Hepatocyte (in vitro differentiated cells): ENCODE data around the gene RER1. TPM values are rescaled to one million over a fixed set of nuclear protein-coding genes. Genes with fewer than 3 reads are reported as not detected.

Experiments
- DNase-seq: peaks from one replicate; pipeline ENCODE4 v3.0.0-alpha.2; 2016; ENCODE audit warnings: low spot score
- H2AFZ ChIP-seq: fragments of 200-600 bp; sonication (generic); 2 replicates; pipeline ENCODE4 v1.6.0; 2016; ENCODE audit warnings: antibody characterized with exemption, mild to moderate bottlenecking
- H3K27ac ChIP-seq: fragments of 200-600 bp; sonication (generic); 2 replicates; pipeline ENCODE4 v1.5.1; 2016; ENCODE audit warnings: mild to moderate bottlenecking
- H3K27me3 ChIP-seq: fragments of 200-600 bp; sonication (generic); 2 replicates; pipeline ENCODE4 v1.6.1; 2016
- H3K36me3 ChIP-seq: fragments of 200-600 bp; sonication (generic); replicated peaks from 2 replicates; pipeline ENCODE4 v1.5.1; 2016; ENCODE audit warnings: low read depth; ENCODE audit not compliant: insufficient read depth
- H3K4me1 ChIP-seq: fragments of 200-600 bp; sonication (generic); 2 replicates; pipeline ENCODE4 v1.5.1; 2016; ENCODE audit warnings: mild to moderate bottlenecking, moderate library complexity; ENCODE audit not compliant: insufficient read depth
- H3K4me2 ChIP-seq: fragments of 200-600 bp; sonication (generic); 2 replicates; pipeline ENCODE4 v1.6.0; 2016
- H3K4me3 ChIP-seq: fragments of 200-600 bp; sonication (generic); 2 replicates; pipeline ENCODE4 v1.5.1; 2016; ENCODE audit warnings: mild to moderate bottlenecking
- H3K79me2 ChIP-seq: fragments of 200-600 bp; sonication (generic); 2 replicates; pipeline ENCODE4 v1.6.0; 2017; ENCODE audit warnings: mild to moderate bottlenecking
- H3K9me2 ChIP-seq: fragments of 200-600 bp; sonication (generic); replicated peaks from 2 replicates; pipeline ENCODE4 v1.6.0; 2017; ENCODE audit warnings: mild to moderate bottlenecking; ENCODE audit not compliant: insufficient read depth
- H3K9me3 ChIP-seq: fragments of 200-600 bp; sonication (generic); 2 replicates; pipeline ENCODE4 v1.5.1; 2016; ENCODE audit warnings: low read depth, mild to moderate bottlenecking
- H4K20me1 ChIP-seq: fragments of 200-600 bp; sonication (generic); 2 replicates; pipeline ENCODE4 v1.6.0; 2016; ENCODE audit warnings: mild to moderate bottlenecking; ENCODE audit not compliant: insufficient read depth, poor library complexity, severe bottlenecking
- CTCF ChIP-seq: fragments of 200-600 bp; sonication (generic); IDR thresholded peaks from 2 replicates; pipeline ENCODE4 v1.5.1; 2016; ENCODE audit warnings: antibody characterized with exemption, mild to moderate bottlenecking; ENCODE audit not compliant: poor library complexity
- EZH2 ChIP-seq: fragments of 200-600 bp; sonication (generic); IDR thresholded peaks from 2 replicates; pipeline ENCODE4 v1.6.1; 2016; ENCODE audit warnings: antibody characterized with exemption, mild to moderate bottlenecking, borderline replicate concordance
- EZH2phosphoT487 ChIP-seq: fragments of 200-600 bp; sonication (generic); IDR thresholded peaks from one replicate; pipeline ENCODE4 v1.6.1; 2018; ENCODE audit warnings: antibody characterized with exemption, mild to moderate bottlenecking, low read depth, moderate library complexity; ENCODE audit not compliant: unreplicated experiment, severe bottlenecking
- WGBS: methylation state at CpG from one replicate; pipeline ENCODE4 v1.1.6; 2016; ENCODE audit warnings: low lambda C conversion rate; ENCODE audit errors: missing lambda C conversion rate; 5-methylcytosine and 5-hydroxymethylcytosine counted together
- polyA plus RNA-seq: library from polyadenylated mRNA; unstranded; fragments of >200 nt; fragmentation: Nextera tagmentation; extraction: Ambion mirVana; gene quantifications from 2 replicates; pipeline ENCODE4 v1.2.1, GENCODE V29; 2016
- total RNA-seq: library from RNA; depleted of rRNA; stranded (reverse); fragments of >200 nt; gene quantifications from 2 replicates; pipeline ENCODE4 v1.2.3, GENCODE V29; 2014

RER1 gene
- total and polyA plus RNA-seq, 2 experiments from 2014 or later, result 123 to 237 TPM

GRCh38 chr1:2417083-2417832, 25.6 kb downstream of the RER1 start:
- no peak for DNase-seq
- Histone ChIP-seq H3K9me3 (no peaks in the 10 kb centered on the region), H3K79me2 (peaks cover 3% of the 10 kb centered on the region), H3K27ac (no peak overlapping the region), H4K20me1 (no peaks in the 10 kb centered on the region), H3K36me3 (no peaks in the 10 kb centered on the region), H3K27me3 (peaks cover 4% of the 10 kb centered on the region), H2AFZ (no peak overlapping the region), H3K4me1 (peaks cover 22% of the 10 kb centered on the region), H3K4me3 (no peak overlapping the region), H3K9me2 (no peaks in the 10 kb centered on the region), H3K4me2 (no peak overlapping the region)
- 85% methylated on average over 13 of the region's 13 CpGs for WGBS
- TF ChIP-seq EZH2, result no peak
- no peak for TF ChIP-seq EZH2phosphoT487
- TF ChIP-seq CTCF, result no peak

- Histone ChIP-seq H3K4me1 (peaks cover 22% of the 10 kb centered on the region), H3K9me2 (no peaks in the 10 kb centered on the region), H3K27ac (no peak overlapping the region), H3K9me3 (no peaks in the 10 kb centered on the region), H3K4me2 (no peak overlapping the region), H3K27me3 (peaks cover 4% of the 10 kb centered on the region), H2AFZ (no peak overlapping the region), H4K20me1 (no peaks in the 10 kb centered on the region), H3K36me3 (no peaks in the 10 kb centered on the region), H3K4me3 (no peak overlapping the region), H3K79me2 (peaks cover 3% of the 10 kb centered on the region)
- DNase-seq, result no peak
- TF ChIP-seq EZH2phosphoT487, result no peak
- TF ChIP-seq EZH2, result no peak
- TF ChIP-seq CTCF, result no peak
- 80% methylated on average over 14 of the region's 14 CpGs for WGBS
Measured at GRCh38 chr1:2417833-2418225, 26.2 kb downstream of the RER1 start.

- no peak for TF ChIP-seq EZH2
- TF ChIP-seq CTCF, result no peak
- TF ChIP-seq EZH2phosphoT487, result no peak
- H3K4me2 ChIP-seq, result no peak overlapping the region
- H2AFZ ChIP-seq, result no peak overlapping the region
- no peaks in the 10 kb centered on the region for H3K9me2 ChIP-seq
- no peaks in the 10 kb centered on the region for H3K9me3 ChIP-seq
- DNase-seq, result no peak
- 80% methylated on average over 14 of the region's 16 CpGs for WGBS
- no peak overlapping the region for H3K4me3 ChIP-seq
- no peak overlapping the region for H3K27ac ChIP-seq
- no peaks in the 10 kb centered on the region for H3K79me2 ChIP-seq
- H4K20me1 ChIP-seq, result no peaks in the 10 kb centered on the region
- H3K36me3 ChIP-seq, result no peaks in the 10 kb centered on the region
- H3K27me3 ChIP-seq, result peaks cover 4% of the 10 kb centered on the region
- peaks cover 14% of the 10 kb centered on the region for H3K4me1 ChIP-seq
Measured at GRCh38 chr1:2418791-2419320, 27.2 kb downstream of the RER1 start.
